ENCODE measurements around the gene ABHD17C.
"Not testable (repeated sequence)": the region's sequence is repeated elsewhere in the genome, so short reads cannot be mapped to it uniquely, and the experiment has no call there.

ABHD17C gene

GRCh38 chr15:80695099-80695910, at the start of gene ABHD17C:
Gene ABHD17C (plus strand): TSS chr15:80695310. CDS start chr15:80695430, 120 bp downstream.
- FAIRE-seq (no peak), DNase-seq (ENCODE audit: low spot score) (peak; percentile 33)

DNA sequence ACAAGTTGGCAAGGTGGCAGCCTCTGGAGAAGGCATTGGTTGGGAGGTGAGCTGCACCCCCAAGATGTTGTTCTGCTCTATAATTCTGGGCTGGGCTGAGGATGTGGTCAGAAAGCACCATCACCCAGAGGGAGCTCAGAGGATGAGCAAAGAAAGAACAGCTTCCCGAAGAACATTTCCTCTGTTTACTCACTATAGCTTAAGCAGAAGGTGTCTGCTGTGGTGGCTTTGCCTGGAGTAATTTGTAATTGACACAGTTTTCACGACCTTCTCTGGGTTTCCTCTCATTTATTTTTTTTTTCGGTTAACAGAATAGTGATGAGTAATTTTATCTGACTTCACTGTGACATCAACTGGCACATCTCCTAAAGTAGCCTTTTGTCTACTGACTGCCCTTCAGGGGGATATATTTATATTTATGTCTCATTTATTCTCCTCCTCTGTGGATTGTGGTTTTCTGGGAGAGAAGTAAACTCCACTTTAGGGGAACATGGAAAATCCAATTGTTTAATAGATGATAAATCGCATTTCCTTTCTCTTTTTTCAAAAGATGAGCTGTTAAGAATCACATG, 49.5 kb upstream of the ABHD17C start:
- no peak for FAIRE-seq
- DNase-seq (ENCODE audit: low spot score), result no peak

DNA sequence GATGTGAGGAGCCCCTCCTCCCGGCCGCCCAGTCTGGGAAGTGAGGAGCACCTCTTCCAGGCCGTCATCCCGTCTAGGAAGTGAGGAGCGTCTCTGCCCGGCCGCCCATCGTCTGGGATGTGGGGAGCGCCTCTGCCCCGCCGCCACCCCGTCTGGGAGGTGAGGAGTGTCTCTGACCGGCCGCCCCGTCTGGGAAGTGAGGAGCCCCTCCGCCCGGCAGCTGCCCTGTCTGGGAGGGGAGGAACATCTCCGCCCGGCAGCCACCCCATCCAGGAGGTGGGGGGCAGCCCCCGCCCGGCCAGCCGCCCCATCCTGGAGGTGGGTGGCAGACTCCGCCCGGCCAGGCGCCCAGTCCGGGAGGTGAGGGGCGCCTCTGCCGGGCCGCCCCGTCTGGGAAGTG, 47.7 kb upstream of the ABHD17C start:
- FAIRE-seq; DNase-seq (ENCODE audit: low spot score): not testable (repeated sequence)

DNA sequence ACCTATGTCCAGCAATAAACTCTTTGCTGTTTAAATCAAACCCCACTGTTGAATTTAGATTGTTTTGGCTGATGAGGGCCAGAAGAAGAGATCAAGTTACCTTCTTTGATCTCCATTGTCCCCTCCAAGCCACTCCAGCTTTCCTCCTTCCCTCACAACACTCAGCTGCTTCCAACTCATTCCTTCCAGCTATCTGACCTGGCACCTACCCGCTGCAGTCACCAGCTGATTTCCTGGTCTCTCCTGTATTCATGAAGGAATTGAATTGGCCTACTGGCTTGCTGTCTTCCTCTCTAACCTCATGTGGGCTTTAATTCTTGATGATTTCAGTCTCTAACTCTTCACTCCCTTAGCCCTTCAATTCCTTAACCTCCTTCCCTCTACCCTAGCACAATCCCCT, 40.8 kb upstream of the ABHD17C start:
- no peak for FAIRE-seq
- no peak for DNase-seq (ENCODE audit: low spot score)

DNA sequence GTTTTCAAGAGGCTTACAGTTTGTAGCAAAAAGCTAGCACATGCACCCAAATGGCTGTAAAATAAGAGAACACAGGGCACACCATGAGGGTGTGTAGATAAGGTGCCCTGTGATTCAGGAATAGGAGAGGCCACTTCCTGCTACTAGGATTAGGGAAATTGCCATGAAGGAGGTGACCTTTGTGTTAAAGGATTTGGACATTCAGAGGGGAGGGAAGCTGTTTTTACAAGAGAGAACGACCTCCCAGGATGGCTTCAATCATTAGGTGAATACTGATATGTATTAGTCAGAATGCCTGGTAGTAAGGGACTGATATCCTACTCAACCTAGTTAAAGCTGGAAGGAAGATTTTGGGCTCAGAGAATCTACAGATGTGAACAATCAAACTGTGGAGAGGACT, 35.7 kb upstream of the ABHD17C start:
- FAIRE-seq, result no peak
- no peak for DNase-seq (ENCODE audit: low spot score)

- DNase-seq (ENCODE audit: low spot score), result peak; percentile 14
These were observed 35.0 kb upstream of the ABHD17C start for GRCh38 chr15:80660119-80660518.

DNA sequence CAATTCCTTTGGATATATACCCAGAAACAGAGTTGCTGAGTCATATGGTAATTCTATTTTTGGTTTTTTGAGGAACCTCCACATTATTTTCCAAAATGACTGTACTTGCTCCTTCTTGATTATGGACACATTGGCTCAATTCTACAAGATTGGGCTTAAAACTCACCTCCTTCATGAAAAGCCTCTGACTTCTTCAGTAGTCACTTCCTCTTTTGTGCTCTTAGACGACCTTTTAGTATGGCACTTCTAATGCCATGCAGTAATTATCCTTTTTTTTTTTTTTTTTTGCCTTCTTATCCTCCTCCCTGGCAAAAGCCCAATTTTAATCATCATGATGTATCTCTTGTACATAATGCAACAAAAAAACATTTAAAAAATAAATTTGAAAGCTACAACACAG, 33.0 kb upstream of the ABHD17C start:
- DNase-seq (ENCODE audit: low spot score) (no peak), FAIRE-seq (no peak)

More at GRCh38 chr15:80660119-80660518, 35.0 kb upstream of the ABHD17C start:
- no peak for FAIRE-seq

GRCh38 chr15:80662757-80663553, 32.2 kb upstream of the ABHD17C start:
- FAIRE-seq, result no peak
- no peak for DNase-seq (ENCODE audit: low spot score)

- DNase-seq (ENCODE audit: low spot score) (no peak), FAIRE-seq (no peak)
These were observed 30.0 kb upstream of the ABHD17C start for GRCh38 chr15:80665151-80665550.

- no peak for DNase-seq (ENCODE audit: low spot score)
- FAIRE-seq, result no peak
These were observed 27.2 kb upstream of the ABHD17C start for GRCh38 chr15:80667936-80668335.

- no peak for FAIRE-seq
These were observed 26.4 kb upstream of the ABHD17C start for GRCh38 chr15:80668546-80669236.

DNA sequence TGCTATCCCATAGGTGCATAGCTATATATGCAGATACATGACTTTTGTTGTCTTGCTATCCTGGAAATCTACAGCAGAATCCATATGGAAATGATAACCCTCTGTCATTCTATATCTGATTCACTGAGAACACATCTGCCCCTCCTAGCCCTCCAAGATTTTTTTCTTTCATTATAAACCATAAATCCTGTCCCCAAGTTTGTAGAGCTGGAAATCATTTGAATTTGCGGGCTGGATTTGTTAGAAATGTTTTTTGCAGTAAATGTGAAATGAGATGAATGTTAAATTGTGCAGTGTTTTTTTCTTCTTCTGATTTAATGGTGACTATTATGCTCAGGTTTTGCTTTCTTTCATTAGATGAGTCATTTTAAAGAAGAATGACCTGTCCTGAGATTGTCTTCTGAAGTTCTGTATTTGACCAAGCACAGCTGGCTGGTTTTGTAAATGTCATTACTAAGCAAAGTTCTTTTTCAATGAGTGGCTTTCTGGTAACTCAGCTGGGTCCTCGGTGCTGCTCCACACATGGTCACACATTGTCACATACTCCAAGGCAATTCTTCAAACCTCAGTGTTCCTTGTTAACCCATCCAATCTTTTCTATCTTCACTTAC, 25.3 kb upstream of the ABHD17C start:
- no peak for FAIRE-seq
- DNase-seq (ENCODE audit: low spot score), result peak; percentile 45

More at GRCh38 chr15:80668546-80669236, 26.4 kb upstream of the ABHD17C start:
- no peak for DNase-seq (ENCODE audit: low spot score)

- no peak for DNase-seq (ENCODE audit: low spot score)
- FAIRE-seq, result no peak
These were observed 21.4 kb upstream of the ABHD17C start for GRCh38 chr15:80673561-80674244.

DNA sequence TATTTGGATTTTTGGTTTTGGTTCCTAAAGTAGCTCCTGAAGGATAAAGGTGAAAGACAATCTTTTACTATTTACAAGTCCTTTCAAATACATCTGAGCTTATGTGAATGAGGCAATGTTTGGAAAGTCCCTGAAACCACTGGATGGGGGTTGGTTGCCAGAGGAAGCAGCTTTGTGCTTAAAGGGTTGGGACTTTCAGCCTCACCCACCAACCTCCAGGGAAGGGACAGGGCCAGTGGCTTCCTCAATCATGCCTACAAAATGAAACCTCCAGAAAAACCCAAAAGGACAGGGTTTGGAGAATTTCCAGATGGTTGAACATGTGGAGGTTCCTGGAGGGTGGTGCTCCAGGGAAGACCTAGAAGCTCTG, 20.9 kb upstream of the ABHD17C start:
- FAIRE-seq (no peak), DNase-seq (ENCODE audit: low spot score) (no peak)

DNA sequence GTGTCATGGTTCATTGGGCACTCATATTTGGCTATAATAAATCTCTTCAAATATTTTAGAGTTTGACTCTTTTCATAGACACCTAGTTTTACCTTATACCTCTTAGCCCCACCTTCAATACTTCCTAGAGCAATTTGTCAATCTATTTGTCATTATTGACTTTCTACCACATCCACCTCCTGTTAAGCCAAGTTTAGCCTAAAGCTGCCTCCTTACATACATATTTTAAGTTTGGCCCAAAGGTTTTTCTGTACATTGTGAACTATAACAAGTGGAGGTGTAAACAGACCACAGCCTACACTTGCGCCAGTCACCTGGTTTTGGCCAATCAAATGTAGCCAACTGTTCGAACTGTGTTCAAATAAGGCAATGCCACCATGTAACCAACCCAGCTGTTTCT, 18.1 kb upstream of the ABHD17C start:
- FAIRE-seq, result no peak
- no peak for DNase-seq (ENCODE audit: low spot score)

GRCh38 chr15:80679167-80679803, 15.8 kb upstream of the ABHD17C start:
- no peak for FAIRE-seq

GRCh38 chr15:80679804-80680175, 15.3 kb upstream of the ABHD17C start:
- DNase-seq (ENCODE audit: low spot score), result no peak
- FAIRE-seq, result no peak

More at GRCh38 chr15:80679167-80679803, 15.8 kb upstream of the ABHD17C start:
- no peak for DNase-seq (ENCODE audit: low spot score)

DNA sequence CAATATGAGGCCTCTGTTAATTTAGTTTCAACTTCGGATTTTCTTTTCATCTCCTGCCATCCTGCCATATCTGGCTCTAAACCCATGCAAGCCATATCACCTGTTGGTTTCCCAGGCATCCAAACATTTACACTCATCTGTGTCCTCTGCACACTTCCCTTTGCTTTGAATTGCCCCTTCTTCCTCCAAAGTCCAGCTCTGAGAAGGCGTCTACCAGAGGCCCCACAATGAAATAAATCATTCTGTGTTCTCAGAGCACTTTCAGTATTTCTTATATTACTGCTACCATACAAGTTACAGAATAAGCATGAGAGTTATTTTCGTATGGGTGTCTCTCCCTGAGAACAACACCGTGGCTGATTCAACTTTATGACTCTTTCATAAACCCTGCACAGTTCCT, 12.9 kb upstream of the ABHD17C start:
- DNase-seq (ENCODE audit: low spot score) (no peak), FAIRE-seq (no peak)

GRCh38 chr15:80684697-80685096, 10.4 kb upstream of the ABHD17C start:
- no peak for FAIRE-seq
- no peak for DNase-seq (ENCODE audit: low spot score)

GRCh38 chr15:80685628-80686027, 9.5 kb upstream of the ABHD17C start:
- no peak for FAIRE-seq

More at GRCh38 chr15:80685628-80686027, 9.5 kb upstream of the ABHD17C start:
- no peak for DNase-seq (ENCODE audit: low spot score)
